Right lobe of liver (tissue), 4 donors: ENCODE results near the gene VAX1.
"Not testable (repeated sequence)": the region's sequence is repeated elsewhere in the genome, so short reads cannot be mapped to it uniquely, and the experiment has no call there.

ENCODE experiments used
- CTCF ChIP-seq, 4 donors: fragments of 200-600 bp in 3 of 4; fragments of 450-650 bp in 1 of 4; IDR thresholded peaks; one replicate each; pipeline versions ENCODE4 v1.5.1 to v1.8.0; 2016 to 2022; ENCODE audit warnings: antibody characterized with exemption in 4 of 4, mild to moderate bottlenecking in 2 of 4
- POLR2A ChIP-seq: fragments of 450-650 bp; IDR thresholded peaks from one replicate; pipeline ENCODE4 v1.6.1; 2017; ENCODE audit warnings: antibody characterized with exemption, mild to moderate bottlenecking
- donor health status: DM: no; HTN: no; CAD: no.
- donor health status: DM: no; HTN: no; CAD: no.
- donor health status: DM: no; HTN: yes; CAD: no.

- not testable (repeated sequence) for TF ChIP-seq CTCF (IDR thresholded peaks at IDR 0.05); POLR2A
Measured at GRCh38 chr10:117126645-117127044, 11.4 kb downstream of the VAX1 start.
